Non-pigmented ciliary epithelial cell (primary cell): ENCODE measurements around the gene PGP.

Experiments used
- DNase-seq: peaks from one replicate; pipeline ENCODE4 v3.0.0-alpha.2; 2010; ENCODE audit warnings: low read depth

The PGP gene

GRCh38 chr16:2180962-2181923, 33.4 kb downstream of the PGP start:
- DNase-seq, result no peak

- DNase-seq, result no peak
Observed at GRCh38 chr16:2180461-2180860, 34.2 kb downstream of the PGP start.

GRCh38 chr16:2179576-2179975, 35.1 kb downstream of the PGP start:
- no peak for DNase-seq

GRCh38 chr16:2179107-2179501, 35.5 kb downstream of the PGP start:
- no peak for DNase-seq

- no peak for DNase-seq
Observed at GRCh38 chr16:2178321-2179106, 36.1 kb downstream of the PGP start.

- no peak for DNase-seq
Observed at GRCh38 chr16:2177561-2177960, 37.1 kb downstream of the PGP start.

GRCh38 chr16:2177101-2177500, 37.5 kb downstream of the PGP start:
- no peak for DNase-seq

GRCh38 chr16:2176047-2176446, 38.6 kb downstream of the PGP start:
- no peak for DNase-seq

- no peak for DNase-seq
Observed at GRCh38 chr16:2175454-2175853, 39.2 kb downstream of the PGP start.

- DNase-seq, result no peak
Observed at GRCh38 chr16:2174396-2175131, 40.1 kb downstream of the PGP start.

GRCh38 chr16:2173916-2174315, 40.7 kb downstream of the PGP start:
- no peak for DNase-seq

- DNase-seq, result no peak
Observed at GRCh38 chr16:2173366-2173765, 41.3 kb downstream of the PGP start.

GRCh38 chr16:2172688-2173335, 41.8 kb downstream of the PGP start:
- no peak for DNase-seq

- no peak for DNase-seq
Observed at GRCh38 chr16:2171601-2172178, 43.0 kb downstream of the PGP start.

- no peak for DNase-seq
Observed at GRCh38 chr16:2170587-2171435, 43.8 kb downstream of the PGP start.

- no peak for DNase-seq
Observed at GRCh38 chr16:2170080-2170479, 44.6 kb downstream of the PGP start.

- no peak for DNase-seq
Observed at GRCh38 chr16:2167068-2167638, 47.5 kb downstream of the PGP start.

- no peak for DNase-seq
Observed at GRCh38 chr16:2166263-2167067, 48.2 kb downstream of the PGP start.

GRCh38 chr16:2165861-2166260, 48.8 kb downstream of the PGP start:
- no peak for DNase-seq
